ENCODE measurements around the gene SALL4.
"Not testable (repeated sequence)": the region's sequence is repeated elsewhere in the genome, so short reads cannot be mapped to it uniquely, and the experiment has no call there.

The SALL4 gene

DNA sequence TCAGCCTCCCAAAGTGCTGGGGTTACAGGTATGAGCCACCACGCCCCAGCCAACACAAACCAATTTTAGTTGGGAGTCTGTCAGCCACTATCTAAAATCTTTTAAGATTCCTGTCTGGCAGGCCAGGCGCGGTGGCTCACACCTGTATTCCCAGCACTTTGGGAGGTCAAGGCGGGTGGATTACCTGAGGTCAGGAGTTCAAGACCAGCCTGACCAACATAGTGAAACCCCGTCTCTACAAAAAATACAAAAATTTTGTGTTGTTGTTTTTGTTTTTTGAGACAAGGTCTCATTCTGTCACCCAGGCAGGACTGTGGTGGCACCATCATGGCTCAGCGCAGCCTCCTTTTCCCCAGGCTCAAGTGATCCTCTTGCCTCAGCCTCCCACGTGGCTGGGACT, 62.0 kb downstream of the SALL4 start:
- not testable (repeated sequence) for H3K27me3 ChIP-seq (ENCODE audit: control insufficient read depth, insufficient read depth, low read length); H3K36me3 ChIP-seq (ENCODE audit: insufficient read depth, low read length); H3K4me2 ChIP-seq (ENCODE audit: low read length); H3K9me3 ChIP-seq (replicated peaks; ENCODE audit: low read length); H3K4me3 ChIP-seq (ENCODE audit: low read length); H3K9ac ChIP-seq (ENCODE audit: low read depth, low read length)
- peaks cover 16% of the 10 kb centered on the region for H3K4me1 ChIP-seq (ENCODE audit: control insufficient read depth, insufficient read depth, low read length)

DNA sequence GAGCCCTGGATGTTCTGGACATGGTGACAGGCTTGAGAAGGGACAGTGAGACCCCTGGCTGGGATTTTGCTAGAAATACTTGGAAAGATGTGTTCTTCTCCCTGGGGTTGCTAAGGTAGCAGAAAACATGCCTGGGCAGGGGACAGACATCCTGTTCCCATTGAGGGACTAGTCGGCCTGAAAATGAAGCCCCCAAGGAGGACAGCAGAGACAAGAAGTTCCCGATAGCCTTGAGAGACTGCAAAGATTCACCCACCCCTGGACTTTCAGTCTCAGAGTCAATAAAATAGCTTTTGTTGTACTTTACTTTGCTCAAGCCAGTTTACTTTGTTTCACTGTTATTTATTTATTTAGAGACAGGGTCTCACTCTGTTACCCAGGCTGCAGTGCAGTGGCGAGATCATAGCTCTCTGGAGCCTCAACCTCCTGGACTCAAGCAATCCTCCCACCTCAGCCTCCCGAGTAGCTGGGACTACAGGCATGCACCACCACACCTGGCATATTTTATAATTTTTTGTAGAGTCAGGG, 62.5 kb downstream of the SALL4 start:
- Histone ChIP-seq H3K36me3 (ENCODE audit: insufficient read depth, low read length) (no peaks in the 10 kb centered on the region), H3K9ac (ENCODE audit: low read depth, low read length) (no peak overlapping the region), H3K27me3 (ENCODE audit: control insufficient read depth, insufficient read depth, low read length) (no peaks in the 10 kb centered on the region), H3K4me3 (ENCODE audit: low read length) (no peak overlapping the region), H3K4me2 (ENCODE audit: low read length) (no peak overlapping the region), H3K9me3 (replicated peaks; ENCODE audit: low read length) (no peaks in the 10 kb centered on the region), H3K4me1 (ENCODE audit: control insufficient read depth, insufficient read depth, low read length) (peaks cover 16% of the 10 kb centered on the region)

GRCh38 chr20:51738877-51739447, 63.4 kb downstream of the SALL4 start:
- Histone ChIP-seq H3K4me1 (ENCODE audit: control insufficient read depth, insufficient read depth, low read length) (peaks cover 16% of the 10 kb centered on the region), H3K27me3 (ENCODE audit: control insufficient read depth, insufficient read depth, low read length) (no peaks in the 10 kb centered on the region), H3K36me3 (ENCODE audit: insufficient read depth, low read length) (no peaks in the 10 kb centered on the region), H3K9ac (ENCODE audit: low read depth, low read length) (no peak overlapping the region), H3K9me3 (replicated peaks; ENCODE audit: low read length) (no peaks in the 10 kb centered on the region), H3K4me3 (ENCODE audit: low read length) (no peak overlapping the region), H3K4me2 (ENCODE audit: low read length) (no peak overlapping the region)

DNA sequence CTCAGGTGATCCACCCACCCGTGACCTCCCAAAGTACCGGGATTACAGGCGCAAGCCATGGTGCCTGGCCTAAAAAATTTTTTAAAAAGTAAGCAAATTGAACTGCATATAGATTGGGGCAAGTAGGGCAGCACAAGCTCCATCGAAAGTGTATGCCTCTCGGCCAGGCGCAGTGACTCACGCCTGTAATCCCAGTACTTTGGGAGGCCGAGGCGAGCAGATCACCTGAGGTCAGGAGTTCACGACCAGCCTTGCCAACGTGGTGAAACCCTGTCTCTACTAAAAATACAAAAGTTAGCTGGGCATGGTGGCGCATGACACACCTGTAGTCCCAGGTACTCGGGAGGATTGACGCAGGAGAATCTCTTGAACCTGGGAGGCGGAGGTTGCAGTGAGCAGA, 64.1 kb downstream of the SALL4 start:
- H3K4me1 ChIP-seq (ENCODE audit: control insufficient read depth, insufficient read depth, low read length), result peaks cover 16% of the 10 kb centered on the region
- not testable (repeated sequence) for H3K27me3 ChIP-seq (ENCODE audit: control insufficient read depth, insufficient read depth, low read length); H3K9me3 ChIP-seq (replicated peaks; ENCODE audit: low read length); H3K36me3 ChIP-seq (ENCODE audit: insufficient read depth, low read length); H3K4me2 ChIP-seq (ENCODE audit: low read length); H3K4me3 ChIP-seq (ENCODE audit: low read length); H3K9ac ChIP-seq (ENCODE audit: low read depth, low read length)

- no peak overlapping the region for H3K9ac ChIP-seq (ENCODE audit: low read depth, low read length)
- H3K4me1 ChIP-seq (ENCODE audit: control insufficient read depth, insufficient read depth, low read length), result peaks cover 5% of the 10 kb centered on the region
- no peaks in the 10 kb centered on the region for H3K36me3 ChIP-seq (ENCODE audit: insufficient read depth, low read length)
- no peaks in the 10 kb centered on the region for H3K27me3 ChIP-seq (ENCODE audit: control insufficient read depth, insufficient read depth, low read length)
- no peak overlapping the region for H3K4me2 ChIP-seq (ENCODE audit: low read length)
- H3K9me3 ChIP-seq (replicated peaks; ENCODE audit: low read length), result no peaks in the 10 kb centered on the region
- no peak overlapping the region for H3K4me3 ChIP-seq (ENCODE audit: low read length)
Measured at GRCh38 chr20:51736947-51737346, 65.4 kb downstream of the SALL4 start.

DNA sequence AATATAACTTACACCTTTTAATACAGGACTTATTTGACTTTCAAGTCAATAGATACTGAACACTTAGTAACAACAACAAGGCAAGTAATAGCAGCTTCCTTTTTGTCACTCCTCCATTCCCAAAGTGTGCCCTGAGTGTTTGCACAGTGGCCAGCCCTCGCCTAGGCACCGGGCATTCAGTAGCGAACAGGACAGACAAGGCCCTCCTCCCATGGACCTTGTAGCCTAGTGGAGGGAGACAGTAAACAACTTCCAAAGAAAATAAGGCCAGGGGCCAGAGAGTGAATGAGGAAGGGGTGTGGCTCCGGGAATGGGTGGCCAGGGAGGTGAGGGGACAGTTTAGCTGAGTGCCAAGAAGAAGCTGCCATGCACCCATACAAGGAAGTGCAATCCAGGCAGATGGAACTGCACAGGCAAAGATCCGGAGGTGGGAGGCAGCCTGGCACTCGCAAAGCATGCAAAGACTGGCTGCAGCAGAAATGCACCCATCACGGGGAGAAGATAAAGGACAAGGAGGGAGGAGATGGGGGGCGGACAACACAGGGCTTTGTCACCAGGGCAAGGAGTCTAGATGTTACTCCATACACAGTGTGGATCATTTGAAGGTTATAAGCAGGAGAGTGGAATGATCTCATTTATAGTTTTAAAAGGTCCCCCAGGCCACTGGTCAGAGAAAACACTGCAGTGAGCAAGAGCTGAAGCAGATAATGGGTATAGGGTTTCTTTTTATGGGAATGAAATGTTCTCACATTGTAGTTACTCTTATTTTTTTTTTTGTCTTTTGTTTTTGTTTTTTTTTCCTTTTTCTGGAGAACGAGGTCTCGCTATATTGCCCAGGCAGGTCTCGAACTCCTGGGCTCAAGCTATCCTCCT, 66.4 kb downstream of the SALL4 start:
- Histone ChIP-seq H3K4me3 (ENCODE audit: low read length) (no peak overlapping the region), H3K36me3 (ENCODE audit: insufficient read depth, low read length) (no peaks in the 10 kb centered on the region)

GRCh38 chr20:51734876-51735720, 67.2 kb downstream of the SALL4 start:
- Histone ChIP-seq H3K4me1 (ENCODE audit: control insufficient read depth, insufficient read depth, low read length) (peaks cover 3% of the 10 kb centered on the region), H3K27me3 (ENCODE audit: control insufficient read depth, insufficient read depth, low read length) (no peaks in the 10 kb centered on the region), H3K4me3 (ENCODE audit: low read length) (no peak overlapping the region), H3K9me3 (replicated peaks; ENCODE audit: low read length) (no peaks in the 10 kb centered on the region), H3K9ac (ENCODE audit: low read depth, low read length) (no peak overlapping the region), H3K36me3 (ENCODE audit: insufficient read depth, low read length) (no peaks in the 10 kb centered on the region), H3K4me2 (ENCODE audit: low read length) (no peak overlapping the region)

More for the DNA sequence above, 66.4 kb downstream of the SALL4 start:
- Histone ChIP-seq H3K9me3 (replicated peaks; ENCODE audit: low read length) (no peaks in the 10 kb centered on the region), H3K27me3 (ENCODE audit: control insufficient read depth, insufficient read depth, low read length) (no peaks in the 10 kb centered on the region), H3K4me1 (ENCODE audit: control insufficient read depth, insufficient read depth, low read length) (peaks cover 3% of the 10 kb centered on the region), H3K9ac (ENCODE audit: low read depth, low read length) (no peak overlapping the region), H3K4me2 (ENCODE audit: low read length) (no peak overlapping the region)

DNA sequence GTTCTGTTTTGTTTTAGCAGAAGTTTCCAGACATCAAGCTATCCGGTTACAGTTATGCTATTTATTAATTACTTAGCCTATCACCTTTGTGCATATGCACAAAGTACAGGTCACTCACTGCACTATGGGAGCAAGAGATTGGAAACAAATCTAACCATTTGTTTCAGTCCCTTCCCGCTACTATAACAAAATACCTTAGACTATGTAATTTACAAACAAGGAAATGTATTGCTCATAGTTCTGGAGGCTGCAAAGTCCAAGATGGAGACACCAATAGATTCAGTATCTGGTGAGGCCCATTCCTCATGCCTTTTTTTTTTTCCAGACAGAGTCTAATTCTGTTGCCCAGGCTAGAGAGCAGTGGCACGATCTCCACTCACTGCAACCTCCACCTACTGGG, 69.3 kb downstream of the SALL4 start:
- Histone ChIP-seq H3K4me1 (ENCODE audit: control insufficient read depth, insufficient read depth, low read length) (peaks cover 3% of the 10 kb centered on the region), H3K4me3 (ENCODE audit: low read length) (no peak overlapping the region), H3K4me2 (ENCODE audit: low read length) (no peak overlapping the region), H3K36me3 (ENCODE audit: insufficient read depth, low read length) (no peaks in the 10 kb centered on the region), H3K9ac (ENCODE audit: low read depth, low read length) (no peak overlapping the region), H3K27me3 (ENCODE audit: control insufficient read depth, insufficient read depth, low read length) (no peaks in the 10 kb centered on the region), H3K9me3 (replicated peaks; ENCODE audit: low read length) (no peaks in the 10 kb centered on the region)
